HepG2 (cell line): ENCODE measurements around the gene SND1. TPM values are rescaled to one million over a fixed set of nuclear protein-coding genes. Genes with fewer than 3 reads are reported as not detected.

Experiments used
- ATAC-seq: fragments of 200-7000 bp; cut with Tn5 transposase; 3 replicates; pipeline ENCODE4 v1.9.1; 2020; ENCODE audit warnings: mild to moderate bottlenecking, moderate library complexity
- BruUV-seq: library from RNA; stranded (reverse); fragments of 400-500 nt; replicated peaks from 2 replicates; lab custom pipeline; 2021; lab: Mats Ljungman, UMichigan
- CTCF ChIA-PET: fragments of 300-600 bp; formaldehyde crosslinking; extraction: SDS; loops from one replicate; lab custom pipeline; 2021; ENCODE audit warnings: low total read pairs, inconsistent platforms, low intra/inter-chr PET ratio; lab: Yijun Ruan, JAX
- POLR2A ChIA-PET: fragments of 350-600 bp; sonication (Branson Sonifier 250); formaldehyde crosslinking; loops from one replicate; lab custom pipeline; 2020; ENCODE audit warnings: antibody characterized with exemption, inconsistent platforms; lab: Yijun Ruan, JAX
- DNase-seq: peaks from one replicate; pipeline ENCODE4 v3.0.0-alpha.2; 2015; ENCODE audit warnings: low spot score
- FAIRE-seq: peaks from 3 replicates; lab custom pipeline; 2011; peaks lifted over from hg19 to GRCh38; lab: Jason Lieb, UNC
- H2AFZ ChIP-seq: one replicate; pipeline ENCODE4 v1.6.1; 2011; ENCODE audit warnings: low read length, inconsistent platforms
- H3K27ac ChIP-seq: fragments of 300-600 bp; 3 replicates; pipeline ENCODE4 v1.8.0; 2011; ENCODE audit warnings: mixed run types, mild to moderate bottlenecking, mixed read lengths, low read length, inconsistent platforms; ENCODE audit not compliant: insufficient read depth; ENCODE audit errors: extremely low read length
- H3K27me3 ChIP-seq, 2 experiments: fragments of 200-600 bp in 1 of 2; 2 replicates in 1 of 2; 3 replicates in 1 of 2; pipeline versions ENCODE4 v1.6.0 to v1.8.0; 2011; ENCODE audit warnings: low read length in 2 of 2, mild to moderate bottlenecking in 2 of 2, moderate library complexity in 2 of 2, inconsistent platforms in 1 of 2; ENCODE audit not compliant: insufficient read depth in 2 of 2, control insufficient read depth in 1 of 2
- H3K36me3 ChIP-seq, 2 experiments: fragments of 200-600 bp in 1 of 2; replicated peaks in 1 of 2; 2 replicates in 1 of 2; 3 replicates in 1 of 2; pipeline versions ENCODE4 v1.5.1 to v1.8.0; 2011; ENCODE audit warnings: low read length in 2 of 2, inconsistent platforms in 1 of 2; ENCODE audit not compliant: insufficient read depth in 2 of 2, control insufficient read depth in 1 of 2
- H3K4me1 ChIP-seq: 2 replicates; pipeline ENCODE4 v1.5.1; 2012; ENCODE audit warnings: low read length, inconsistent platforms; ENCODE audit not compliant: insufficient read depth
- H3K4me2 ChIP-seq: 2 replicates; pipeline ENCODE4 v1.6.0; 2011; ENCODE audit warnings: low read depth, low read length, inconsistent platforms
- H3K4me3 ChIP-seq, 3 experiments: fragments of 200-600 bp in 1 of 3; sonication (generic), shearing (Covaris generic) in 1 of 3; replicated peaks in 1 of 3; 2 replicates each; pipeline ENCODE4 v1.5.1; 2011 to 2016; ENCODE audit warnings: low read length in 3 of 3, inconsistent platforms in 2 of 3, low read depth in 2 of 3, mild to moderate bottlenecking in 2 of 3, control low read depth in 1 of 3, mixed read lengths in 1 of 3; ENCODE audit not compliant: insufficient read depth in 1 of 3
- H3K79me2 ChIP-seq: one replicate; pipeline ENCODE4 v1.6.1; 2011; ENCODE audit warnings: low read length, inconsistent platforms; ENCODE audit not compliant: insufficient read depth
- H3K9ac ChIP-seq: 2 replicates; pipeline ENCODE4 v1.6.0; 2011; ENCODE audit warnings: mild to moderate bottlenecking, low read depth, low read length, inconsistent platforms; ENCODE audit not compliant: insufficient read depth
- H3K9me3 ChIP-seq: 2 replicates; pipeline ENCODE4 v1.5.1; 2012; ENCODE audit warnings: mild to moderate bottlenecking, low read length
- H4K20me1 ChIP-seq: 2 replicates; pipeline ENCODE4 v1.6.0; 2011; ENCODE audit warnings: inconsistent platforms, mild to moderate bottlenecking, low read length, moderate library complexity; ENCODE audit not compliant: insufficient read depth
- BCL6 ChIP-seq: IDR thresholded peaks from 2 replicates; pipeline ENCODE4 v1.6.1; 2016; ENCODE audit warnings: missing genetic modification reagents, missing compliant biosample characterization
- HMGXB3 ChIP-seq: sonication (generic); formaldehyde crosslinking; IDR thresholded peaks from 2 replicates; pipeline ENCODE4 v1.4.0; 2020; ENCODE audit warnings: missing genetic modification reagents, borderline replicate concordance
- ZC3H4 ChIP-seq: sonication (generic); formaldehyde crosslinking; IDR thresholded peaks from 2 replicates; pipeline ENCODE4 v1.4.0; 2020; ENCODE audit warnings: missing genetic modification reagents, borderline replicate concordance
- ZNF274 ChIP-seq: sonication (generic); formaldehyde crosslinking; IDR thresholded peaks from 2 replicates; pipeline ENCODE4 v1.5.1; 2020; ENCODE audit warnings: mild to moderate bottlenecking, missing genetic modification reagents
- ZNF740 ChIP-seq: sonication (generic); formaldehyde crosslinking; IDR thresholded peaks from 2 replicates; pipeline ENCODE4 v1.4.0; 2020; ENCODE audit warnings: missing genetic modification reagents
- ZNF841 ChIP-seq: sonication (generic); formaldehyde crosslinking; IDR thresholded peaks from 2 replicates; pipeline ENCODE4 v1.8.1; 2023; ENCODE audit warnings: missing genetic modification reagents, borderline replicate concordance
- WGBS: methylation state at CpG from one replicate; pipeline ENCODE4 v1.1.6; 2017; ENCODE audit warnings: low lambda C conversion rate; 5-methylcytosine and 5-hydroxymethylcytosine counted together
- in situ Hi-C: cut with HindIII; loops from 2 replicates; pipeline ENCODE4 v1.10.0; 2017; ENCODE audit warnings: low pct_unique_long_range_greater_than_20kb; ENCODE audit not compliant: extremely low pct_ligation_motif_present
- intact Hi-C: fragments of 100-400 bp; cut with micrococcal nuclease; formaldehyde crosslinking; loops from one replicate; pipeline ENCODE4 v1.10.0; 2022; ENCODE audit not compliant: unreplicated experiment
- polyA plus RNA-seq, 8 experiments: library from polyadenylated mRNA; depleted of rRNA in 3 of 8; stranded (reverse) in 7 of 8; unstranded in 1 of 8; fragments of >200 nt; fragmentation: Illumina TruSeq in 4 of 8; extraction: Trizol in 4 of 8; gene quantifications; 2 replicates each; pipeline versions ENCODE4 v1.2.1 to v1.2.3, GENCODE V29; 2011 to 2016; ENCODE audit warnings: low read depth in 4 of 8, missing spikeins in 1 of 8, mixed read lengths in 1 of 8; ENCODE audit not compliant: insufficient read depth in 1 of 8
- total RNA-seq, 5 experiments: library from RNA; depleted of rRNA; stranded (reverse); fragments of >200 nt; fragmentation: Illumina TruSeq; extraction: Trizol; gene quantifications; 2 replicates each; pipeline ENCODE4 v1.2.3, GENCODE V29; 2016; ENCODE audit warnings: low read depth in 1 of 5
- TF ChIP-seq, protein P1 (sequence below): sonication (generic); formaldehyde crosslinking; IDR thresholded peaks from 2 replicates; pipeline ENCODE4 v1.5.1; 2020; ENCODE audit warnings: mild to moderate bottlenecking, missing genetic modification reagents
- TF ChIP-seq, protein P2 (sequence below), 2 experiments: sonication (generic) in 1 of 2; formaldehyde crosslinking in 1 of 2; IDR thresholded peaks; 2 replicates each; pipeline versions ENCODE4 v1.5.1 to v1.6.1; 2011 to 2020; ENCODE audit warnings: borderline replicate concordance in 1 of 2, low read depth in 1 of 2, low read length in 1 of 2, mild to moderate bottlenecking in 1 of 2, missing genetic modification reagents in 1 of 2, moderate library complexity in 1 of 2
- TF ChIP-seq, protein P3 (sequence below): sonication (generic); formaldehyde crosslinking; IDR thresholded peaks from 2 replicates; pipeline ENCODE4 v1.5.0; 2020; ENCODE audit warnings: missing genetic modification reagents
- TF ChIP-seq, protein P4 (sequence below): sonication (generic); formaldehyde crosslinking; IDR thresholded peaks from 2 replicates; pipeline ENCODE4 v1.5.0; 2020; ENCODE audit warnings: missing genetic modification reagents, mild to moderate bottlenecking, borderline replicate concordance

SND1 gene
- total and polyA plus RNA-seq, 2 of the 13 experiments (the other 11 are each of a cell fraction or from before 2014, with no cell fraction given) = 110 to 182 TPM

DNA sequence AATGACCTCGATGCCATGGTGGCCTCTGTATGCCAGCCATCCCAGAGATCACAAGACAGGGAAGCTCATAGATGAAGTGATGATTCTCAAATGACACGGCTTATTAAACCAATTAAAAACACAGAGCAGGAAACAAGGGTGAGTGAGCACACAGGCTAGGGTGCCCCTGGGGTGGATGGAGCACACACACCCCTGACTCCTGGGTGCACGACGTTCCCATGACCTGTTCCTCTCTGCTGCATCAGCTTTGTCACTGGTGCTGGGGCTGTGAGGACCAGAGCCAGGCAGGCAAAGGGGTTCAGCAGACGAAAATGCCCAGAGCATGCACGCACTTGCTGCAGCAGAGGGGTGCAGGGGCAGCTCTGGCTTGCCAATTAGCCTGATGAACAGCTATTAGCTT lies 465.7 kb downstream of the SND1 start (continued):
- TF ChIP-seq, protein P1, sequence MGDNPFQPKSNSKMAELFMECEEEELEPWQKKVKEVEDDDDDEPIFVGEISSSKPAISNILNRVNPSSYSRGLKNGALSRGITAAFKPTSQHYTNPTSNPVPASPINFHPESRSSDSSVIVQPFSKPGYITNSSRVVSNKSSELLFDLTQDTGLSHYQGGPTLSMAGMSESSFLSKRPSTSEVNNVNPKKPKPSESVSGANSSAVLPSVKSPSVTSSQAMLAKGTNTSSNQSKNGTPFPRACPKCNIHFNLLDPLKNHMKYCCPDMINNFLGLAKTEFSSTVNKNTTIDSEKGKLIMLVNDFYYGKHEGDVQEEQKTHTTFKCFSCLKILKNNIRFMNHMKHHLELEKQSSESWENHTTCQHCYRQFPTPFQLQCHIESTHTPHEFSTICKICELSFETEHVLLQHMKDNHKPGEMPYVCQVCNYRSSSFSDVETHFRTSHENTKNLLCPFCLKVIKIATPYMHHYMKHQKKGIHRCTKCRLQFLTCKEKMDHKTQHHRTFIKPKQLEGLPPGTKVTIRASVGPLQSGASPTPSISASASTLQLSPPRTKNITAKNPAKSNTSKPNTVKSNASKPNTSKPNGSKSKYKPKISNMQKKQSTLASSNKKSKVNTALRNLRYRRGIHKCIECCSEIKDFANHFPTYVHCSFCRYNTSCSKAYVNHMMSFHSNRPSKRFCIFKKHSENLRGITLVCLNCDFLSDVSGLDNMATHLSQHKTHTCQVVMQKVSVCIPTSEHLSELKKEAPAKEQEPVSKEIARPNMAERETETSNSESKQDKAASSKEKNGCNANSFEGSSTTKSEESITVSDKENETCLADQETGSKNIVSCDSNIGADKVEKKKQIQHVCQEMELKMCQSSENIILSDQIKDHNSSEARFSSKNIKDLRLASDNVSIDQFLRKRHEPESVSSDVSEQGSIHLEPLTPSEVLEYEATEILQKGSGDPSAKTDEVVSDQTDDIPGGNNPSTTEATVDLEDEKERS (CRISPR knock-in tag) = no peak
- TF ChIP-seq, protein P2, sequence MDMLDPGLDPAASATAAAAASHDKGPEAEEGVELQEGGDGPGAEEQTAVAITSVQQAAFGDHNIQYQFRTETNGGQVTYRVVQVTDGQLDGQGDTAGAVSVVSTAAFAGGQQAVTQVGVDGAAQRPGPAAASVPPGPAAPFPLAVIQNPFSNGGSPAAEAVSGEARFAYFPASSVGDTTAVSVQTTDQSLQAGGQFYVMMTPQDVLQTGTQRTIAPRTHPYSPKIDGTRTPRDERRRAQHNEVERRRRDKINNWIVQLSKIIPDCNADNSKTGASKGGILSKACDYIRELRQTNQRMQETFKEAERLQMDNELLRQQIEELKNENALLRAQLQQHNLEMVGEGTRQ (IDR thresholded peaks at IDR 0.05; ENCODE audit: low read depth, low read length) = no peak
- TF ChIP-seq, protein P2 (CRISPR knock-in tag; IDR thresholded peaks at IDR 0.05; ENCODE audit: borderline replicate concordance) = no peak
- TF ChIP-seq, protein P3, sequence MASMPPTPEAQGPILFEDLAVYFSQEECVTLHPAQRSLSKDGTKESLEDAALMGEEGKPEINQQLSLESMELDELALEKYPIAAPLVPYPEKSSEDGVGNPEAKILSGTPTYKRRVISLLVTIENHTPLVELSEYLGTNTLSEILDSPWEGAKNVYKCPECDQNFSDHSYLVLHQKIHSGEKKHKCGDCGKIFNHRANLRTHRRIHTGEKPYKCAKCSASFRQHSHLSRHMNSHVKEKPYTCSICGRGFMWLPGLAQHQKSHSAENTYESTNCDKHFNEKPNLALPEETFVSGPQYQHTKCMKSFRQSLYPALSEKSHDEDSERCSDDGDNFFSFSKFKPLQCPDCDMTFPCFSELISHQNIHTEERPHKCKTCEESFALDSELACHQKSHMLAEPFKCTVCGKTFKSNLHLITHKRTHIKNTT = no peak
- no peak for TF ChIP-seq ZNF841 (CRISPR knock-in tag)

- ATAC-seq (no peak), FAIRE-seq (no peak), DNase-seq (no peak)
- Histone ChIP-seq H3K9me3 (no peaks in the 10 kb centered on the region), H3K9ac (no peak overlapping the region), H3K79me2 (no peaks in the 10 kb centered on the region), H3K27me3 (peaks cover 5 to 73% of the 10 kb centered on the region in 2 experiments), H3K4me1 (peaks cover 27% of the 10 kb centered on the region), H3K27ac (no peak overlapping the region), H3K4me2 (no peak overlapping the region), H2AFZ (no peak overlapping the region), H3K36me3 (no peaks in the 10 kb centered on the region), H4K20me1 (no peaks in the 10 kb centered on the region), H3K4me3 (no peak overlapping the region)
- in situ Hi-C loops (no loop called here), intact Hi-C loops (no loop called here)
- ChIA-PET POLR2A (no interaction called here), CTCF (no interaction called here)
- no TSS peak for BruUV-seq
- WGBS = 12% methylated on average over 3 of the region's 5 CpGs
- TF ChIP-seq ZC3H4 (no peak), ZNF740 (CRISPR knock-in tag) (no peak), BCL6 (CRISPR knock-in tag) (no peak), HMGXB3 (no peak), ZNF274 (CRISPR knock-in tag) (no peak)
- TF ChIP-seq, protein P4, sequence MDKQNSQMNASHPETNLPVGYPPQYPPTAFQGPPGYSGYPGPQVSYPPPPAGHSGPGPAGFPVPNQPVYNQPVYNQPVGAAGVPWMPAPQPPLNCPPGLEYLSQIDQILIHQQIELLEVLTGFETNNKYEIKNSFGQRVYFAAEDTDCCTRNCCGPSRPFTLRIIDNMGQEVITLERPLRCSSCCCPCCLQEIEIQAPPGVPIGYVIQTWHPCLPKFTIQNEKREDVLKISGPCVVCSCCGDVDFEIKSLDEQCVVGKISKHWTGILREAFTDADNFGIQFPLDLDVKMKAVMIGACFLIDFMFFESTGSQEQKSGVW (CRISPR knock-in tag) = no peak
These were observed 467.0 kb downstream of the SND1 start for GRCh38 chr7:128119036-128119435.
